K562 (cell line): Measurements from ENCODE around the gene BRD7. TPM values are rescaled to one million over a fixed set of nuclear protein-coding genes. Genes with fewer than 3 reads are reported as not detected.

ENCODE experiments used
- ATAC-seq: fragments of 200-7000 bp; cut with Tn5 transposase; 3 replicates; pipeline ENCODE4 v1.9.1; 2020; ENCODE audit warnings: moderate library complexity
- BruUV-seq: library from RNA; stranded (reverse); fragments of 400-500 nt; replicated peaks from 2 replicates; lab custom pipeline; 2021; lab: Mats Ljungman, UMichigan
- CTCF ChIA-PET: fragments of 300-600 bp; formaldehyde crosslinking; extraction: SDS; loops from one replicate; lab custom pipeline; 2021; ENCODE audit warnings: low intra/inter-chr PET ratio; lab: Yijun Ruan, JAX
- POLR2A ChIA-PET: fragments of 300-600, 350-650 bp; sonication (Branson Sonifier 250); formaldehyde crosslinking; extraction: SDS; loops from one replicate; lab custom pipeline; 2021; ENCODE audit warnings: antibody characterized with exemption, inconsistent platforms; lab: Yijun Ruan, JAX
- DNase-seq, 4 experiments: peaks; one replicate each; pipeline versions ENCODE4 v3.0.0 to v3.0.0-alpha.2; 2011 to 2018; ENCODE audit warnings: low spot score in 3 of 4, mixed read lengths in 3 of 4; ENCODE audit errors: extremely low read depth in 1 of 4
- FAIRE-seq: peaks from 2 replicates; lab custom pipeline; 2011; peaks lifted over from hg19 to GRCh38; lab: Jason Lieb, UNC
- H2AFZ ChIP-seq: 2 replicates; pipeline ENCODE4 v1.6.0; 2011; ENCODE audit warnings: low read depth, low read length, control low read depth, inconsistent platforms
- H3K27ac ChIP-seq: fragments of 200-600 bp; 3 replicates; pipeline ENCODE4 v1.8.0; 2011; ENCODE audit warnings: low read depth, mild to moderate bottlenecking, control low read depth, inconsistent platforms, low read length, moderate library complexity, mixed read lengths; ENCODE audit errors: extremely low read depth
- H3K27me3 ChIP-seq, 2 experiments: fragments of 300-600 bp in 1 of 2; 2 replicates in 1 of 2; 3 replicates in 1 of 2; pipeline versions ENCODE4 v1.6.0 to v1.8.0; 2011; ENCODE audit warnings: inconsistent platforms in 2 of 2, low read length in 2 of 2, mild to moderate bottlenecking in 1 of 2, mixed read lengths in 1 of 2, moderate library complexity in 1 of 2; ENCODE audit not compliant: control insufficient read depth in 2 of 2, insufficient read depth in 2 of 2
- H3K36me3 ChIP-seq: fragments of 300-600 bp; 3 replicates; pipeline ENCODE4 v1.8.0; 2011; ENCODE audit warnings: mild to moderate bottlenecking, low read length, inconsistent platforms; ENCODE audit not compliant: control insufficient read depth, insufficient read depth
- H3K4me1 ChIP-seq, 2 experiments: fragments of 200-600 bp in 1 of 2; replicated peaks in 1 of 2; 2 replicates in 1 of 2; 3 replicates in 1 of 2; pipeline versions ENCODE4 v1.5.1 to v1.8.0; 2011; ENCODE audit warnings: inconsistent platforms in 2 of 2, low read length in 2 of 2, mild to moderate bottlenecking in 1 of 2, mixed read lengths in 1 of 2, moderate library complexity in 1 of 2; ENCODE audit not compliant: control insufficient read depth in 2 of 2, insufficient read depth in 2 of 2
- H3K4me2 ChIP-seq: 2 replicates; pipeline ENCODE4 v1.6.1; 2011; ENCODE audit warnings: low read length, control low read depth, inconsistent platforms, mixed read lengths; ENCODE audit not compliant: insufficient read depth
- H3K4me3 ChIP-seq: fragments of 200-600 bp; sonication (generic), shearing (Covaris generic); 2 replicates; pipeline ENCODE4 v1.5.1; 2016; ENCODE audit warnings: control low read depth, inconsistent platforms
- H3K79me2 ChIP-seq: fragments of 200-600 bp; 3 replicates; pipeline ENCODE4 v1.8.0; 2011; ENCODE audit warnings: low read length, inconsistent platforms; ENCODE audit not compliant: control insufficient read depth, insufficient read depth
- H3K9ac ChIP-seq, 2 experiments: 2 replicates each; pipeline versions ENCODE4 v1.6.0 to v1.6.1; 2011; ENCODE audit warnings: low read depth in 2 of 2, low read length in 2 of 2, control low read depth in 1 of 2, inconsistent platforms in 1 of 2, mild to moderate bottlenecking in 1 of 2, mixed read lengths in 1 of 2; ENCODE audit not compliant: insufficient read depth in 1 of 2
- H3K9me1 ChIP-seq: one replicate; pipeline ENCODE4 v1.6.0; 2011; ENCODE audit warnings: inconsistent platforms, mild to moderate bottlenecking, low read length, moderate library complexity; ENCODE audit not compliant: control insufficient read depth, insufficient read depth
- H3K9me3 ChIP-seq: replicated peaks from 2 replicates; pipeline ENCODE4 v1.5.1; 2011; ENCODE audit warnings: low read depth, low read length, inconsistent platforms; ENCODE audit not compliant: control insufficient read depth, insufficient read depth
- H4K20me1 ChIP-seq: replicated peaks from 2 replicates; pipeline ENCODE4 v1.6.1; 2011; ENCODE audit warnings: low read length, inconsistent platforms, mixed read lengths; ENCODE audit not compliant: control insufficient read depth, insufficient read depth
- ADNP ChIP-seq: fragments of 200-800 bp; sonication (Bioruptor generic); IDR thresholded peaks from 2 replicates; pipeline ENCODE4 v1.6.1; 2016; ENCODE audit warnings: missing genetic modification characterization, missing compliant biosample characterization
- ATF7 ChIP-seq: fragments of 450-650 bp; IDR thresholded peaks from 2 replicates; pipeline ENCODE4 v1.7.1; 2014; ENCODE audit warnings: mild to moderate bottlenecking, moderate library complexity
- BRCA1 ChIP-seq, 2 experiments: fragments of 450-650 bp in 1 of 2; sonication (generic) in 1 of 2; formaldehyde crosslinking in 1 of 2; IDR thresholded peaks; 2 replicates each; pipeline versions ENCODE4 v1.5.0 to v1.6.1; 2017 to 2020; ENCODE audit warnings: mild to moderate bottlenecking in 1 of 2, missing genetic modification reagents in 1 of 2
- CEBPB ChIP-seq: fragments of 450-650 bp; IDR thresholded peaks from 2 replicates; pipeline ENCODE4 v1.6.1; 2016; ENCODE audit warnings: missing genetic modification characterization, missing compliant biosample characterization
- CTBP1 ChIP-seq: fragments of 450-650 bp; IDR thresholded peaks from 2 replicates; pipeline ENCODE4 v1.6.1; 2016; ENCODE audit warnings: borderline replicate concordance
- DMBX1 ChIP-seq: fragments of 250-450 bp; sonication (Bioruptor Pico); IDR thresholded peaks from 2 replicates; pipeline ENCODE4 v1.8.0; 2022; ENCODE audit warnings: inconsistent platforms, mild to moderate bottlenecking, moderate library complexity, borderline replicate concordance
- FOS ChIP-seq: IDR thresholded peaks from 3 replicates; pipeline ENCODE4 v1.6.1; 2011; ENCODE audit not compliant: insufficient read length; ENCODE audit errors: extremely low read depth
- GTF2F1 ChIP-seq: IDR thresholded peaks from 2 replicates; pipeline ENCODE4 v1.6.1; 2011; ENCODE audit warnings: low read depth, low read length, improper control_type of control experiment
- HCFC1 ChIP-seq: IDR thresholded peaks from 2 replicates; pipeline ENCODE4 v1.6.1; 2012; ENCODE audit warnings: low read depth, low read length, improper control_type of control experiment
- HIVEP1 ChIP-seq: fragments of 250-450 bp; sonication (Bioruptor Pico); IDR thresholded peaks from 2 replicates; pipeline ENCODE4 v1.4.0; 2020; ENCODE audit warnings: mild to moderate bottlenecking
- KLF10 ChIP-seq: fragments of 250-450 bp; sonication (Bioruptor Pico); IDR thresholded peaks from 2 replicates; pipeline ENCODE4 v1.6.1; 2021; ENCODE audit warnings: matching md5 sums
- MXI1 ChIP-seq: IDR thresholded peaks from 2 replicates; pipeline ENCODE4 v1.6.1; 2011; ENCODE audit warnings: low read depth, mild to moderate bottlenecking, improper control_type of control experiment, low read length
- NRF1 ChIP-seq, 2 experiments: fragments of 450-650 bp; IDR thresholded peaks in 1 of 2; conservative IDR thresholded peaks in 1 of 2; 2 replicates each; pipeline ENCODE4 v1.6.1; 2014; ENCODE audit warnings: mild to moderate bottlenecking in 2 of 2
- PKNOX1 ChIP-seq: fragments of 450-650 bp; IDR thresholded peaks from 2 replicates; pipeline ENCODE4 v1.6.1; 2016
- PRPF4 ChIP-seq: fragments of 200-400 bp; formaldehyde crosslinking; IDR thresholded peaks from one replicate; pipeline ENCODE4 v1.6.1; 2017; ENCODE audit warnings: low read length, low read depth, mild to moderate bottlenecking; ENCODE audit not compliant: insufficient read depth, poor library complexity, severe bottlenecking
- ZNF184 ChIP-seq: sonication (generic); formaldehyde crosslinking; IDR thresholded peaks from 2 replicates; pipeline ENCODE4 v1.5.0; 2020; ENCODE audit warnings: missing genetic modification reagents
- ZNF224 ChIP-seq: sonication (generic); formaldehyde crosslinking; IDR thresholded peaks from 2 replicates; pipeline ENCODE4 v1.8.0; 2022; ENCODE audit warnings: mild to moderate bottlenecking, missing genetic modification reagents
- ZNF518B ChIP-seq: fragments of 250-450 bp; sonication (Bioruptor Pico); IDR thresholded peaks from 2 replicates; pipeline ENCODE4 v1.5.0; 2021; ENCODE audit warnings: mild to moderate bottlenecking, moderate library complexity
- WGBS: fragments of 100-300 bp; shearing (Covaris generic); methylation state at CpG from one replicate; pipeline ENCODE4 v1.1.6; 2016; ENCODE audit warnings: low coverage, mixed read lengths; ENCODE audit not compliant: insufficient coverage; ENCODE audit errors: missing lambda C conversion rate; 5-methylcytosine and 5-hydroxymethylcytosine counted together
- in situ Hi-C: fragments of 300-500 bp; cut with MboI; formaldehyde crosslinking; loops from 4 replicates; pipeline ENCODE4 v1.15.0; 2018; ENCODE audit warnings: inconsistent platforms, mixed read lengths
- intact Hi-C: fragments of 100-400 bp; cut with micrococcal nuclease; formaldehyde crosslinking; loops from 2 replicates; pipeline ENCODE4 v1.14.2; 2022
- polyA plus RNA-seq, 8 experiments: library from polyadenylated mRNA; depleted of rRNA in 4 of 8; stranded (reverse) in 5 of 8; unstranded in 3 of 8; fragments of >200 nt; fragmentation: Nextera tagmentation in 2 of 8; fragmentation: Illumina TruSeq in 1 of 8; extraction: Ambion mirVana in 2 of 8; extraction: Trizol in 1 of 8; gene quantifications; 2 replicates each; pipeline versions ENCODE4 v1.2.1 to v1.2.3, GENCODE V29; 2011 to 2014; ENCODE audit warnings: inconsistent platforms in 1 of 8, missing spikeins in 1 of 8
- total RNA-seq, 7 experiments: library from RNA; depleted of rRNA in 6 of 7; stranded (reverse); fragments of >200 nt in 6 of 7; fragmentation: Illumina TruSeq in 2 of 7; extraction: Trizol in 2 of 7; gene quantifications; 2 replicates each; pipeline versions ENCODE4 v1.2.1 to v1.2.3, GENCODE V29; 2011 to 2021; ENCODE audit warnings: low replicate concordance in 1 of 7

BRD7 gene
- total and polyA plus RNA-seq, 9 of the 15 experiments (the other 6 are each of a cell fraction or from before 2014, with no cell fraction given): 20.6 to 101 (median 68.7) TPM

- no peaks in the 10 kb centered on the region for H3K79me2 ChIP-seq
- no peak overlapping the region for H3K27ac ChIP-seq
- WGBS: 18% methylated on average over 5 of the region's 5 CpGs
- DNase-seq (peak; percentile 40 to 70 (median 66)), FAIRE-seq (peak; percentile 48), ATAC-seq (peak; percentile 82)
- intact Hi-C loops: no loop called here
- no peak overlapping the region for H3K4me3 ChIP-seq
- CTCF ChIA-PET: no interaction called here
- no peaks in the 10 kb centered on the region for H3K9me1 ChIP-seq
- H3K9me3 ChIP-seq: no peaks in the 10 kb centered on the region
- H2AFZ ChIP-seq: 0 out of 2 replicates have a peak overlapping the region, but pooled peaks have one; percentile 26
- no TSS peak for BruUV-seq
- no peak overlapping the region for H3K9ac ChIP-seq
- H3K4me1 ChIP-seq: peaks cover 6% of the 10 kb centered on the region in 2 experiments; a peak in 2 of 5 replicates
- in situ Hi-C loops: no loop called here
- H3K4me2 ChIP-seq: no peak overlapping the region
- peaks cover 0 to 25% of the 10 kb centered on the region in 2 experiments; a peak in 1 of 5 replicates for H3K27me3 ChIP-seq
- POLR2A ChIA-PET: interaction anchor here (1.2 kb wide), 1 partner anchor 14 kb away, joined by 7 read pairs; no protein-coding TSS in a partner anchor
- no peaks in the 10 kb centered on the region for H3K36me3 ChIP-seq
- no peaks in the 10 kb centered on the region for H4K20me1 ChIP-seq
- TF ChIP-seq PKNOX1 (peak; percentile 61), CEBPB (tag) (no peak), HIVEP1 (no peak), HCFC1 (no peak), KLF10 (CRISPR knock-in tag) (no peak), ZNF518B (CRISPR knock-in tag) (no peak), CTBP1 (peak; percentile 28; the same call in 1 of the 2 replicates), ATF7 (no peak), PRPF4 (no peak), FOS (peak; percentile 14), BRCA1 (IDR thresholded peaks at IDR 0.05) (no peak), BRCA1 (CRISPR knock-in tag; IDR thresholded peaks at IDR 0.05) (no peak), MXI1 (no peak), ADNP (tag) (no peak), ZNF224 (CRISPR knock-in tag) (no peak), GTF2F1 (no peak), NRF1 (conservative IDR thresholded peaks at IDR 0.05 in 1 of 2, IDR thresholded peaks at IDR 0.05 in 1 of 2) (peak; percentile 20 to 43; a peak in 2 of 4 replicates), ZNF184 (CRISPR knock-in tag) (no peak), DMBX1 (CRISPR knock-in tag) (no peak)
Measured at GRCh38 chr16:50386139-50386538, 17.4 kb upstream of the BRD7 start.
